ENCODE results near the gene FBXO2.

Gene FBXO2

DNA sequence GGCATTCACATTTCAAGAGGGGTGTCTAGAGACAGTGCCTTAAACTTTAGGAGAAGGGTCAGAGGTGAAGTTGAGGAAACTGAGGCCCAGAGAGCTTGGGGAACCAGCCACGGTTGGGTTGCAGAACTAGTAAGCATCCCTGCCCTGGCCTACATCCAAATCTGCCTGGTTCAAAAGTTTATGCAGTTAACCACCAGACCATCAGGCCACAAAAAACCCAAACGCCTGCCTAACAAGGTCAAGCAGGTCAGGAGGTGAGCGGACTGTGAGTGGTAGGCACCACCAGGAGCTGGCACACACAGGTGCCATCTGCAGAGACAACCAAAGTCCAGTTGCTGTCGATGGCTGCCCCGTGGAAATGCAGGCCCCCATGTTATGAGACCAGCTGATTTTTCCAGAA, 51.2 kb downstream of the FBXO2 start:
- Histone ChIP-seq H3K27me3 (ENCODE audit: insufficient read depth, low read length) (peaks cover 4% of the 10 kb centered on the region), H3K9me3 (ENCODE audit: low read length) (peaks cover 2% of the 10 kb centered on the region), H3K4me1 (ENCODE audit: insufficient read depth, low read length) (no peaks in the 10 kb centered on the region), H2AFZ (ENCODE audit: low read depth, low read length) (no peak overlapping the region), H3K4me3 (ENCODE audit: low read length) (no peak overlapping the region), H3K36me3 (ENCODE audit: insufficient read depth, low read length) (no peaks in the 10 kb centered on the region)

DNA sequence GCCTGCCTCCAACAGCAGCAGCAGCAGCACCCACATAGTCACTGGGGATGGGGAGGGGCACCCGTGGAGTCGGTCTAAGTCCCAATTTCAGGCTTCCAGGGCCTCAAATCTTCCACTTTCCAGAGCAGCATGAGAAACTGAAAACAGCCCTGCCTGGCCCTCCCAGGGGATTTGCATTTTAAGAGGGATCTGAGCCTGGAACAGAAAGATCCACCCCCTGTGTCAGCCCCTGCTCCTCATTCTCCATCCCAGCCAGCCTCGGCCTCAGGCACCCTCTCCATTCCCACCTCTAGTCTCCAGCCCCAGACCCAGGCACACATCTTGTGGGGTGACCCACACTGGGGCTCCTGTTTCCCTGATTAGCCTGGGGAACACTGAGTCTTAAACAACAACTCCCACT, 51.8 kb downstream of the FBXO2 start:
- Histone ChIP-seq H3K36me3 (ENCODE audit: insufficient read depth, low read length) (no peaks in the 10 kb centered on the region), H2AFZ (ENCODE audit: low read depth, low read length) (no peak overlapping the region), H3K4me1 (ENCODE audit: insufficient read depth, low read length) (no peaks in the 10 kb centered on the region), H3K4me3 (ENCODE audit: low read length) (no peak overlapping the region), H3K27me3 (ENCODE audit: insufficient read depth, low read length) (peaks cover 4% of the 10 kb centered on the region), H3K9me3 (ENCODE audit: low read length) (peaks cover 2% of the 10 kb centered on the region)

DNA sequence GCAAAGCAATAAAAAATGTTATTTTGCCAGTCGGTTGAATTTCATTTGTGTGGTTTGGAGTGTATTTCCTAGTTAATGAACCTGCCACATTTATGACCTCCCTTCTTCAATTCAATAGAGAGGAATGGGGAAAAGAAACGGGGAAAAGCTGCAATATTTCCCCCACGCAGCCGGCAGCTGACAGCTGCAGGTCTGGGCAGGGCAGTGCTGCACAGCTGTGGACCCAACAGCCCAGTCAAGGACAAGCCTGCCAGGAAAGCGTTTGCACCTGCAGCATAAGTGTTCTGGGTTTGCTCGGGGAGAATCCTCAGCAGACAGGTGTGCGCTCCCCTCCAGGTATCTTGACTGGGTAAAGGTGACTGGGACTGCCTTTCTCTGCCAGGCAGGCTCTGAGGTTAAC, 53.4 kb downstream of the FBXO2 start:
- Histone ChIP-seq H3K9me3 (ENCODE audit: low read length) (no peaks in the 10 kb centered on the region), H2AFZ (ENCODE audit: low read depth, low read length) (no peak overlapping the region), H3K27me3 (ENCODE audit: insufficient read depth, low read length) (peaks cover 4% of the 10 kb centered on the region), H3K4me1 (ENCODE audit: insufficient read depth, low read length) (no peaks in the 10 kb centered on the region), H3K4me3 (ENCODE audit: low read length) (no peak overlapping the region), H3K36me3 (ENCODE audit: insufficient read depth, low read length) (no peaks in the 10 kb centered on the region)

DNA sequence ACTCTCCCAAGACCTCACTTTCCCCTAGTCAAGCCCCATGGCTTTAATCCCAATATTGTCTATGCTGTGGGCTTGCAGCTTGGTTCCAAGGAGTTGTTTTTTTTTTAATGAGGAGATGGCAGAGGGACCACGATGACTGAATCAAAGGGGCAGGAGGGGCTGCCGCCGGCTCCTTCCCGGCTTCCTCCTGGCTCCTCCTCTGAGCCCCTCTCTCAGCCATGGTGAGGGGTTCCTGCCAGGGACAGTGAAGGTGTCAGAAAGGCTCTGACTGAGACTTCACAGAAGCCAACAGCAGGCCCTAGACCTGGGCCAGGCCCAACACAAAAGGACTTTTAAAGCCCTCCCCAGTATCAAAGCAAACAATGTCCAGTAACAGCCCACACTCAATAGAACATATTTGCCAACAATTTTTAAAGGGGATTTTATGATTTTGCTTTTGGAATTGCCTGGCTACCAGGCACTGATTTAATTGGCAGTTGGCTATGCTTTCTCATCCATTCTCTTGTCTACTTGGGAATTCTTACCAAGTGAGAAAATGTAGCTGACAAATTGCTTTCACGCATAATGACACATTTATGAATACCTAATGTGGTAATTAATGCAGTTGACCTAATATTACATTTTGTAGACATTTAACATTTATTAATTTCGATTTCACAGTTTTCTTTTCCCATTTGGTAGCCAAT, 54.2 kb downstream of the FBXO2 start:
- Histone ChIP-seq H3K36me3 (ENCODE audit: insufficient read depth, low read length) (no peaks in the 10 kb centered on the region), H2AFZ (ENCODE audit: low read depth, low read length) (no peak overlapping the region), H3K9me3 (ENCODE audit: low read length) (no peaks in the 10 kb centered on the region), H3K4me3 (ENCODE audit: low read length) (no peak overlapping the region), H3K27me3 (ENCODE audit: insufficient read depth, low read length) (peaks cover 4% of the 10 kb centered on the region), H3K4me1 (ENCODE audit: insufficient read depth, low read length) (no peaks in the 10 kb centered on the region)

DNA sequence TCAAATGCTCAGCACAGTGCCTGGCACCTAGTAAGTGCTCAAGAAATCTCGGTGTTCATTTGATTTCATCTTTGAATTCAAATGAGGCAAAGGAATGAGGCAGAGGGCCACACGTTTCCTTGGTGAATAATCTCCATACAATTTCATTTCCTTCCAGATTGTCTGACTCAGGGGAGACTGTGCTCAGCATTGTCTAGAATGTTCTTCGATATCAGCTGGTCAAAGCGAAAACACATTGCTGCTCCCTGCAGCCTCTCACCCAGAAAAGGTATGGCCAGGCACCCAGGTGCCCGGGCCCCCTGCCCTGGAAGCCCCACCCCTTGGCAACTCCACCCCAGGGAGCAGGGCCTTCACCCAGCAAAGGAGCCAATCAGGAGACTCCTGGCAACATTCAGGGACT, 55.8 kb downstream of the FBXO2 start:
- Histone ChIP-seq H3K36me3 (ENCODE audit: insufficient read depth, low read length) (no peaks in the 10 kb centered on the region), H3K9me3 (ENCODE audit: low read length) (no peaks in the 10 kb centered on the region), H3K27me3 (ENCODE audit: insufficient read depth, low read length) (peaks cover 4% of the 10 kb centered on the region), H2AFZ (ENCODE audit: low read depth, low read length) (no peak overlapping the region), H3K4me3 (ENCODE audit: low read length) (no peak overlapping the region), H3K4me1 (ENCODE audit: insufficient read depth, low read length) (no peaks in the 10 kb centered on the region)

Measured in neuron (in vitro differentiated cells).